Activated T-cell treated with anti-CD3 and anti-CD28 coated beads, Interleukin-2, amount 50 U/mL, for 72 hours (primary cell): ENCODE results near the gene PCYT1B. TPM values are rescaled to one million over a fixed set of nuclear protein-coding genes. Genes with fewer than 3 reads are reported as not detected.

Experiments
- ATAC-seq, 2 donors: fragments of 150-1000 bp; cut with Tn5 transposase; replicated peaks in 1 of 2; 2 replicates each; pipeline ENCODE4 v1.10.0; 2021; ENCODE audit warnings: moderate library complexity in 2 of 2, mild to moderate bottlenecking in 1 of 2
- DNase-seq, 2 donors: peaks; one replicate each; pipeline ENCODE4 v3.0.0; 2021 to 2022; ENCODE audit warnings: mixed read lengths in 1 of 2
- H3K27ac Mint-ChIP-seq: one replicate; pipeline ENCODE4 v1.8.0; 2022; ENCODE audit warnings: mild to moderate bottlenecking, moderate library complexity, mixed read lengths
- H3K27me3 Mint-ChIP-seq: one replicate; pipeline ENCODE4 v1.8.0; 2022; ENCODE audit warnings: low read depth, mixed read lengths
- H3K36me3 Mint-ChIP-seq, 2 donors: one replicate each; pipeline ENCODE4 v1.8.0; 2022; ENCODE audit warnings: mixed read lengths in 2 of 2, mild to moderate bottlenecking in 1 of 2; ENCODE audit not compliant: insufficient read depth in 2 of 2
- H3K4me1 Mint-ChIP-seq: one replicate; pipeline ENCODE4 v1.8.0; 2022; ENCODE audit warnings: low read depth, mixed read lengths
- H3K4me3 Mint-ChIP-seq, 2 donors: one replicate each; pipeline ENCODE4 v1.8.0; 2022; ENCODE audit warnings: mild to moderate bottlenecking in 2 of 2, mixed read lengths in 2 of 2, moderate library complexity in 2 of 2
- H3K9me3 Mint-ChIP-seq, 2 donors: one replicate each; pipeline ENCODE4 v1.8.0; 2022; ENCODE audit warnings: mixed read lengths in 2 of 2
- total RNA-seq, 2 donors: library from RNA; stranded (reverse); gene quantifications; one replicate each; pipeline ENCODE4 v1.2.3, GENCODE V29; 2022

PCYT1B gene
- under 1 TPM; 0.07 to 0.12 TPM for total RNA-seq

- Mint-ChIP-seq H3K27ac (no peak within 1 kb of the TSS), H3K4me1 (peaks cover 13% of the 10 kb centered on the region), H3K4me3 (peak within 1 kb of the TSS; percentile 76 to 84), H3K9me3 (no peaks in the 10 kb centered on the region), H3K36me3 (no peaks in the 10 kb centered on the region), H3K27me3 (peaks cover 40% of the 10 kb centered on the region)
- peak; percentile 100 for ATAC-seq
- peak; percentile 60 to 75 for DNase-seq
Measured at GRCh38 chrX:24647257-24648058, at the start of gene PCYT1B. TSS of gene PCYT1B (minus strand) at chrX:24647347. CDS start at chrX:24647105, 242 bp downstream.

- Mint-ChIP-seq H3K4me1 (peaks cover 23% of the 10 kb centered on the region), H3K4me3 (no peak overlapping the region)
- ATAC-seq = no peak
Measured at GRCh38 chrX:24696294-24696693, 49.1 kb upstream of the PCYT1B start.

GRCh38 chrX:24694825-24695224 lies 47.7 kb upstream of the PCYT1B start:
- H3K36me3 Mint-ChIP-seq = peaks cover 0 to 2% of the 10 kb centered on the region in 2 donors
- H3K4me3 Mint-ChIP-seq = peak overlapping the region; percentile 82 to 95
- H3K27me3 Mint-ChIP-seq = peaks cover 19% of the 10 kb centered on the region
- peaks cover 23% of the 10 kb centered on the region for H3K4me1 Mint-ChIP-seq
- ATAC-seq (no peak), DNase-seq (no peak)
- no peaks in the 10 kb centered on the region for H3K9me3 Mint-ChIP-seq
- peak overlapping the region; percentile 29 for H3K27ac Mint-ChIP-seq

More at GRCh38 chrX:24696294-24696693, 49.1 kb upstream of the PCYT1B start:
- no peak for DNase-seq
- H3K27me3 Mint-ChIP-seq = peaks cover 10% of the 10 kb centered on the region
- peaks cover 0 to 5% of the 10 kb centered on the region in 2 donors for H3K36me3 Mint-ChIP-seq
- H3K27ac Mint-ChIP-seq = no peak overlapping the region
- H3K9me3 Mint-ChIP-seq = no peaks in the 10 kb centered on the region

GRCh38 chrX:24693453-24694202 lies 46.5 kb upstream of the PCYT1B start, which contains the start of gene POLA1:
TSS of gene POLA1 (plus strand) at chrX:24693918. CDS start at chrX:24693962, 44 bp downstream.
- Mint-ChIP-seq H3K4me1 (peaks cover 23% of the 10 kb centered on the region), H3K27me3 (peaks cover 19% of the 10 kb centered on the region), H3K27ac (peak within 1 kb of the TSS; percentile 29), H3K4me3 (peak within 1 kb of the TSS; percentile 82 to 95), H3K36me3 (peaks cover 0 to 2% of the 10 kb centered on the region in 2 donors), H3K9me3 (no peaks in the 10 kb centered on the region)
- DNase-seq (peak; percentile 79 to 83), ATAC-seq (peak; percentile 97 to 98)

GRCh38 chrX:24692305-24692704 lies 45.2 kb upstream of the PCYT1B start:
- DNase-seq = no peak
- Mint-ChIP-seq H3K9me3 (no peaks in the 10 kb centered on the region), H3K4me1 (peaks cover 18% of the 10 kb centered on the region), H3K36me3 (peaks cover 0 to 2% of the 10 kb centered on the region in 2 donors), H3K27me3 (peaks cover 19% of the 10 kb centered on the region), H3K4me3 (peak overlapping the region in 1 of 2 donors; percentile 82), H3K27ac (no peak overlapping the region)
- no peak for ATAC-seq

- Mint-ChIP-seq H3K4me3 (no peak overlapping the region), H3K36me3 (peaks cover 8 to 10% of the 10 kb centered on the region in 2 donors), H3K9me3 (peaks cover 0 to 5% of the 10 kb centered on the region in 2 donors), H3K27ac (no peak overlapping the region), H3K27me3 (peaks cover 35% of the 10 kb centered on the region), H3K4me1 (peaks cover 22% of the 10 kb centered on the region)
- DNase-seq = no peak
- no peak for ATAC-seq
Measured at GRCh38 chrX:24684048-24684447, 36.9 kb upstream of the PCYT1B start.

GRCh38 chrX:24682739-24683432 lies 35.7 kb upstream of the PCYT1B start:
- H3K9me3 Mint-ChIP-seq = peaks cover 0 to 5% of the 10 kb centered on the region in 2 donors

GRCh38 chrX:24676403-24677024 lies 29.4 kb upstream of the PCYT1B start:
- Mint-ChIP-seq H3K36me3 (peaks cover 0 to 4% of the 10 kb centered on the region in 2 donors), H3K4me3 (no peak overlapping the region), H3K27me3 (peaks cover 36% of the 10 kb centered on the region), H3K4me1 (peaks cover 3% of the 10 kb centered on the region), H3K9me3 (no peaks in the 10 kb centered on the region), H3K27ac (no peak overlapping the region)
- peak; percentile 41 to 56 for ATAC-seq
- DNase-seq = peak in 1 of 2 donors; percentile 7

More at GRCh38 chrX:24682739-24683432, 35.7 kb upstream of the PCYT1B start:
- Mint-ChIP-seq H3K27me3 (peaks cover 40% of the 10 kb centered on the region), H3K27ac (peak overlapping the region; percentile 49), H3K36me3 (peaks cover 8 to 12% of the 10 kb centered on the region in 2 donors), H3K4me3 (peak overlapping the region; percentile 4 to 31), H3K4me1 (peaks cover 22% of the 10 kb centered on the region)
- peak; percentile 37 to 64 for DNase-seq
- peak; percentile 97 to 98 for ATAC-seq

GRCh38 chrX:24673424-24673823 lies 26.3 kb upstream of the PCYT1B start:
- no peak for DNase-seq
- Mint-ChIP-seq H3K36me3 (peaks cover 0 to under 1% of the 10 kb centered on the region in 2 donors), H3K4me3 (no peak overlapping the region), H3K4me1 (no peaks in the 10 kb centered on the region), H3K27ac (no peak overlapping the region), H3K27me3 (peaks cover 20% of the 10 kb centered on the region), H3K9me3 (no peaks in the 10 kb centered on the region)
- ATAC-seq = no peak

GRCh38 chrX:24672701-24673190 lies 25.6 kb upstream of the PCYT1B start:
- no peak overlapping the region for H3K4me3 Mint-ChIP-seq
- H3K27me3 Mint-ChIP-seq = peaks cover 23% of the 10 kb centered on the region
- H3K36me3 Mint-ChIP-seq = no peaks in the 10 kb centered on the region
- DNase-seq (no peak), ATAC-seq (no peak)
- no peaks in the 10 kb centered on the region for H3K9me3 Mint-ChIP-seq
- no peak overlapping the region for H3K27ac Mint-ChIP-seq
- H3K4me1 Mint-ChIP-seq = no peaks in the 10 kb centered on the region

- H3K27me3 Mint-ChIP-seq = peaks cover 6% of the 10 kb centered on the region
- H3K4me3 Mint-ChIP-seq = no peak overlapping the region
- H3K9me3 Mint-ChIP-seq = no peaks in the 10 kb centered on the region
- H3K27ac Mint-ChIP-seq = no peak overlapping the region
- no peak for DNase-seq
- ATAC-seq = no peak
- no peaks in the 10 kb centered on the region for H3K4me1 Mint-ChIP-seq
- no peaks in the 10 kb centered on the region for H3K36me3 Mint-ChIP-seq
Measured at GRCh38 chrX:24668111-24668510, 21.0 kb upstream of the PCYT1B start.

- Mint-ChIP-seq H3K36me3 (no peaks in the 10 kb centered on the region), H3K4me1 (no peaks in the 10 kb centered on the region), H3K27me3 (peaks cover 6% of the 10 kb centered on the region), H3K9me3 (no peaks in the 10 kb centered on the region), H3K27ac (no peak overlapping the region), H3K4me3 (no peak overlapping the region)
- ATAC-seq (no peak), DNase-seq (no peak)
Measured at GRCh38 chrX:24662352-24662751, 15.2 kb upstream of the PCYT1B start.
